ENCODE results near the gene RAP2A.

The RAP2A gene

GRCh38 chr13:97497400-97497799, 63.4 kb downstream of the RAP2A start:
- no peak for TF ChIP-seq CTCF (IDR thresholded peaks at IDR 0.05; ENCODE audit: poor library complexity, severe bottlenecking)
- H3K27ac ChIP-seq (ENCODE audit: poor library complexity, severe bottlenecking): no peak overlapping the region

GRCh38 chr13:97498419-97498818, 64.5 kb downstream of the RAP2A start:
- H3K27me3 ChIP-seq (ENCODE audit: insufficient read depth, poor library complexity, severe bottlenecking): no peaks in the 10 kb centered on the region
- no peak for DNase-seq (ENCODE audit: low spot score)
- no peak for ATAC-seq (ENCODE audit: low read depth)

More at GRCh38 chr13:97497400-97497799, 63.4 kb downstream of the RAP2A start:
- ATAC-seq (ENCODE audit: low read depth): no peak
- Histone ChIP-seq H3K4me1 (ENCODE audit: insufficient read depth, poor library complexity, severe bottlenecking) (no peaks in the 10 kb centered on the region), H3K4me3 (ENCODE audit: severe bottlenecking) (no peak overlapping the region), H3K9me3 (ENCODE audit: severe bottlenecking) (no peaks in the 10 kb centered on the region), H3K27me3 (ENCODE audit: insufficient read depth, poor library complexity, severe bottlenecking) (no peaks in the 10 kb centered on the region), H3K36me3 (ENCODE audit: low read depth) (no peaks in the 10 kb centered on the region)
- DNase-seq (ENCODE audit: low spot score): no peak

GRCh38 chr13:97499181-97499580, 65.2 kb downstream of the RAP2A start:
- Histone ChIP-seq H3K27ac (ENCODE audit: poor library complexity, severe bottlenecking) (no peak overlapping the region), H3K27me3 (ENCODE audit: insufficient read depth, poor library complexity, severe bottlenecking) (no peaks in the 10 kb centered on the region), H3K4me1 (ENCODE audit: insufficient read depth, poor library complexity, severe bottlenecking) (no peaks in the 10 kb centered on the region), H3K9me3 (ENCODE audit: severe bottlenecking) (no peaks in the 10 kb centered on the region), H3K36me3 (ENCODE audit: low read depth) (no peaks in the 10 kb centered on the region), H3K4me3 (ENCODE audit: severe bottlenecking) (no peak overlapping the region)
- ATAC-seq (ENCODE audit: low read depth) (no peak), DNase-seq (ENCODE audit: low spot score) (no peak)
- no peak for TF ChIP-seq CTCF (IDR thresholded peaks at IDR 0.05; ENCODE audit: poor library complexity, severe bottlenecking)

More at GRCh38 chr13:97498419-97498818, 64.5 kb downstream of the RAP2A start:
- H3K27ac ChIP-seq (ENCODE audit: poor library complexity, severe bottlenecking): no peak overlapping the region
- H3K36me3 ChIP-seq (ENCODE audit: low read depth): no peaks in the 10 kb centered on the region
- no peaks in the 10 kb centered on the region for H3K9me3 ChIP-seq (ENCODE audit: severe bottlenecking)
- H3K4me3 ChIP-seq (ENCODE audit: severe bottlenecking): no peak overlapping the region
- H3K4me1 ChIP-seq (ENCODE audit: insufficient read depth, poor library complexity, severe bottlenecking): no peaks in the 10 kb centered on the region
- TF ChIP-seq CTCF (IDR thresholded peaks at IDR 0.05; ENCODE audit: poor library complexity, severe bottlenecking): no peak

GRCh38 chr13:97502181-97502580, 68.2 kb downstream of the RAP2A start:
- TF ChIP-seq CTCF (IDR thresholded peaks at IDR 0.05; ENCODE audit: poor library complexity, severe bottlenecking): no peak
- Histone ChIP-seq H3K27me3 (ENCODE audit: insufficient read depth, poor library complexity, severe bottlenecking) (no peaks in the 10 kb centered on the region), H3K9me3 (ENCODE audit: severe bottlenecking) (no peaks in the 10 kb centered on the region), H3K36me3 (ENCODE audit: low read depth) (no peaks in the 10 kb centered on the region), H3K27ac (ENCODE audit: poor library complexity, severe bottlenecking) (no peak overlapping the region), H3K4me1 (ENCODE audit: insufficient read depth, poor library complexity, severe bottlenecking) (no peaks in the 10 kb centered on the region), H3K4me3 (ENCODE audit: severe bottlenecking) (no peak overlapping the region)
- no peak for DNase-seq (ENCODE audit: low spot score)
- no peak for ATAC-seq (ENCODE audit: low read depth)

- Histone ChIP-seq H3K27me3 (ENCODE audit: insufficient read depth, poor library complexity, severe bottlenecking) (no peaks in the 10 kb centered on the region), H3K4me3 (ENCODE audit: severe bottlenecking) (no peak overlapping the region), H3K27ac (ENCODE audit: poor library complexity, severe bottlenecking) (no peak overlapping the region), H3K9me3 (ENCODE audit: severe bottlenecking) (no peaks in the 10 kb centered on the region), H3K4me1 (ENCODE audit: insufficient read depth, poor library complexity, severe bottlenecking) (no peaks in the 10 kb centered on the region), H3K36me3 (ENCODE audit: low read depth) (no peaks in the 10 kb centered on the region)
- ATAC-seq (ENCODE audit: low read depth): no peak
- no peak for TF ChIP-seq CTCF (IDR thresholded peaks at IDR 0.05; ENCODE audit: poor library complexity, severe bottlenecking)
- DNase-seq (ENCODE audit: low spot score): no peak
Measured at GRCh38 chr13:97502706-97503105, 68.7 kb downstream of the RAP2A start.

Data from RWPE2 (cell line).